Adrenal gland (tissue), 12 donors: ENCODE data around the gene FAM221B. TPM values are rescaled to one million over a fixed set of nuclear protein-coding genes. Genes with fewer than 3 reads are reported as not detected.

ENCODE experiments used
- DNase-seq, 7 donors: peaks; one replicate each; pipeline ENCODE4 v3.0.0-alpha.2; 2019 to 2020
- H3K27ac ChIP-seq, 5 donors: fragments of 200-600 bp; sonication (generic) in 4 of 5; 1 replicate in 3 of 5; 2 replicates in 2 of 5; pipeline versions ENCODE4 v1.5.1 to v1.8.0; 2016 to 2020; ENCODE audit warnings: mild to moderate bottlenecking in 1 of 5
- H3K27me3 ChIP-seq: fragments of 200-600 bp; 2 replicates; pipeline ENCODE4 v1.8.0; 2021
- H3K36me3 ChIP-seq, 2 donors: fragments of 200-600 bp; replicated peaks in 1 of 2; 1 replicate in 1 of 2; 2 replicates in 1 of 2; pipeline versions ENCODE4 v1.5.1 to v1.8.0; 2018 to 2022
- H3K4me1 ChIP-seq, 2 donors: fragments of 200-600 bp; replicated peaks in 1 of 2; 1 replicate in 1 of 2; 2 replicates in 1 of 2; pipeline versions ENCODE4 v1.5.1 to v1.8.0; 2018 to 2021
- H3K4me3 ChIP-seq, 4 donors: fragments of 200-600 bp; sonication (generic) in 3 of 4; one replicate each; pipeline ENCODE4 v1.5.1; 2016 to 2018
- H3K9me3 ChIP-seq, 3 donors: fragments of 200-600 bp; sonication (generic) in 1 of 3; replicated peaks in 1 of 3; 1 replicate in 2 of 3; 2 replicates in 1 of 3; pipeline versions ENCODE4 v1.5.1 to v1.8.0; 2016 to 2021
- POLR2A ChIP-seq, 2 donors: fragments of 450-650 bp; IDR thresholded peaks; one replicate each; pipeline ENCODE4 v1.6.1; 2017; ENCODE audit warnings: antibody characterized with exemption in 2 of 2, mild to moderate bottlenecking in 2 of 2, moderate library complexity in 1 of 2
- WGBS, 4 donors: extraction: QIAGEN DNeasy Blood & Tissue Kit in 2 of 4; methylation state at CpG; one replicate each; pipeline versions ENCODE4 v1.1.5 to v1.1.7; 2013 to 2017; 5-methylcytosine and 5-hydroxymethylcytosine counted together
- intact Hi-C, 2 donors: fragments of 100-400 bp; cut with DNase I; formaldehyde crosslinking; loops; one replicate each; pipeline versions ENCODE4 v1.14.1 to v1.15.0; 2022 to 2023
- polyA plus RNA-seq, 3 donors: library from polyadenylated mRNA; stranded (reverse); fragments of 200-250 nt in 2 of 3; fragments of 350-450 nt in 1 of 3; fragmentation: Illumina TruSeq in 1 of 3; extraction: RNeasy Lipid Tissue Mini Kit (QIAGEN cat#74804) in 1 of 3; gene quantifications; one replicate each; pipeline ENCODE4 v1.2.3, GENCODE V29; 2013 to 2014
- total RNA-seq, 9 donors: library from RNA; depleted of rRNA in 4 of 9; stranded (reverse); fragments of >200 nt in 4 of 9; fragments of 120-200 nt in 1 of 9; fragmentation: NEBNext Ultra II Directional in 1 of 9; extraction: Animal tissue kit (Norgen Biotek cat#: 25700) in 1 of 9; gene quantifications; one replicate each; pipeline versions ENCODE4 v1.1.0 to v1.2.4, GENCODE V29; 2013 to 2023
- TF ChIP-seq, protein P1 (sequence below), 6 experiments: fragments of 450-650 bp in 4 of 6; fragments of 200-600 bp in 2 of 6; sonication (generic) in 1 of 6; IDR thresholded peaks; 1 replicate in 5 of 6; 2 replicates in 1 of 6; pipeline versions ENCODE4 v1.5.1 to v1.8.0; 2016 to 2021; ENCODE audit warnings: antibody characterized with exemption in 6 of 6, mild to moderate bottlenecking in 2 of 6, moderate library complexity in 1 of 6
- donor health status: healthy with polysubstance abuse.
- donor health status: Bipolar disorder and iron deficiency.
- donor health status: DM: yes; HTN: yes; CAD: no.
- donor health status: DM: no; HTN: no; CAD: no.
- donor health status: DM: no; HTN: no; CAD: no.
- donor health status: DM: yes; HTN: yes; CAD: no.

FAM221B gene
- total and polyA plus RNA-seq, 12 donors, result 0.07 to 0.22 (median 0.16) TPM; not detected in 9

- Histone ChIP-seq H3K9me3 (no peaks in the 10 kb centered on the region), H3K4me3 (no peak overlapping the region), H3K4me1 (peaks cover 5 to 23% of the 10 kb centered on the region in 2 donors), H3K27me3 (no peaks in the 10 kb centered on the region), H3K36me3 (no peaks in the 10 kb centered on the region), H3K27ac (no peak overlapping the region)
- 31 to 32% (median 32%) methylated on average over 4 of the region's 4 CpGs for WGBS, 4 donors
- no peak for TF ChIP-seq POLR2A (IDR thresholded peaks at IDR 0.05)
- TF ChIP-seq, protein P1, sequence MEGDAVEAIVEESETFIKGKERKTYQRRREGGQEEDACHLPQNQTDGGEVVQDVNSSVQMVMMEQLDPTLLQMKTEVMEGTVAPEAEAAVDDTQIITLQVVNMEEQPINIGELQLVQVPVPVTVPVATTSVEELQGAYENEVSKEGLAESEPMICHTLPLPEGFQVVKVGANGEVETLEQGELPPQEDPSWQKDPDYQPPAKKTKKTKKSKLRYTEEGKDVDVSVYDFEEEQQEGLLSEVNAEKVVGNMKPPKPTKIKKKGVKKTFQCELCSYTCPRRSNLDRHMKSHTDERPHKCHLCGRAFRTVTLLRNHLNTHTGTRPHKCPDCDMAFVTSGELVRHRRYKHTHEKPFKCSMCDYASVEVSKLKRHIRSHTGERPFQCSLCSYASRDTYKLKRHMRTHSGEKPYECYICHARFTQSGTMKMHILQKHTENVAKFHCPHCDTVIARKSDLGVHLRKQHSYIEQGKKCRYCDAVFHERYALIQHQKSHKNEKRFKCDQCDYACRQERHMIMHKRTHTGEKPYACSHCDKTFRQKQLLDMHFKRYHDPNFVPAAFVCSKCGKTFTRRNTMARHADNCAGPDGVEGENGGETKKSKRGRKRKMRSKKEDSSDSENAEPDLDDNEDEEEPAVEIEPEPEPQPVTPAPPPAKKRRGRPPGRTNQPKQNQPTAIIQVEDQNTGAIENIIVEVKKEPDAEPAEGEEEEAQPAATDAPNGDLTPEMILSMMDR (IDR thresholded peaks at IDR 0.05), result no peak
- intact Hi-C loops, result loop anchor here (2.0 to 5.0 kb wide), 4 partner anchors 35 to 93 kb away; partner anchors contain the start of genes FAM221B (in 1 of the 2) and TMEM8B (in 1 of the 2)
- no peak for DNase-seq
Observed at GRCh38 chr9:35790025-35790384, 38.5 kb downstream of the FAM221B start.

DNA sequence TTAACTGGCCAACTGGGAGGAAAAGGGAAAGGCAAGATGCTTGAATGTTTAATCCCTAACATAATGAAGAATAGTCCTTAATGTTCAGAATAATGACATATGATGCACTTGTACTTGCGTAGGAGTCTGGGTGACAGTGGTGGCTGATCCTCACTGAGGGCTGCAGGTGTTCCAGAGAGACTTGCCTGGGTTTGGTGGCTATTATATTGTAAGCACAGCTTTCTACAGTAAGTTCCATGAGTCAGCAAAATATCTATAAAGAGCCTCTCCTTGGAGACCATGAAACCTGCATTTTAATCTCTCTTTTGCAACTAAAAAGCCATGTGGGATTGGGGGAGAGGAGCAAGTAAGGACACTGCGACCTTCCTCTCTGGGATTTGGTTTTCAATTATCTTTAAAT is 39.0 kb downstream of the FAM221B start:
- WGBS, 4 donors, result 88 to 100% (median 93%) methylated on average over 2 of the region's 2 CpGs
- no peaks in the 10 kb centered on the region for H3K9me3 ChIP-seq
- no peak overlapping the region for H3K27ac ChIP-seq
- no peak for TF ChIP-seq POLR2A (IDR thresholded peaks at IDR 0.05)
- TF ChIP-seq, protein P1 (IDR thresholded peaks at IDR 0.05), result no peak
- DNase-seq, result peak in 1 of 7 donors; percentile 28
- intact Hi-C loops, result no loop called here
- H3K4me3 ChIP-seq, result no peak overlapping the region
- H3K27me3 ChIP-seq, result no peaks in the 10 kb centered on the region
- H3K36me3 ChIP-seq, result no peaks in the 10 kb centered on the region
- H3K4me1 ChIP-seq, result peaks cover 5 to 23% of the 10 kb centered on the region in 2 donors

DNA sequence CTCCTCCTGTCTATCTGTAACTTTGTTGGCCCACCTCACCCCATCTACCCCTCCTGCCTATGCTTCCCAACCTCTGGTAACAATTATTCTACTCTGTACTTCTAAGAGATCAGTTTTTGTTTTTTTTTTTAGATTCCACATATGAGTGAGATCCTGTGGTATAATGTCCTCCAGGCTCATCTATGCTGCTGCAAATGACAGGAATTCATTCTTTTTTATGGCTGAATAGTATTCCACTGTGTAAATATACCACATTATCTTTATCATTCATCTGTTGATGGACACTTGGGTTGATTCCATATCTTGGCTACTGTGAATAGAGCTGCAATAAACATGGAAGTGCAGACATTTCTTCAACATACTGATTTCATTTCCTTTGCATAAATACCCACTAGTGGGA is 45.1 kb downstream of the FAM221B start:
- intact Hi-C loops, result no loop called here
- DNase-seq, result no peak
- no peak overlapping the region for H3K27ac ChIP-seq
- no peaks in the 10 kb centered on the region for H3K36me3 ChIP-seq
- no peak overlapping the region for H3K4me3 ChIP-seq
- H3K9me3 ChIP-seq, result no peaks in the 10 kb centered on the region
- H3K27me3 ChIP-seq, result no peaks in the 10 kb centered on the region
- TF ChIP-seq POLR2A (IDR thresholded peaks at IDR 0.05), result no peak
- TF ChIP-seq, protein P1 (IDR thresholded peaks at IDR 0.05), result no peak
- H3K4me1 ChIP-seq, result no peaks in the 10 kb centered on the region

GRCh38 chr9:35781066-35781465 is 47.5 kb downstream of the FAM221B start:
- TF ChIP-seq, protein P1 (IDR thresholded peaks at IDR 0.05), result no peak
- TF ChIP-seq POLR2A (IDR thresholded peaks at IDR 0.05), result no peak
- no peak overlapping the region for H3K4me3 ChIP-seq
- peaks cover 0 to 3% of the 10 kb centered on the region in 2 donors for H3K4me1 ChIP-seq
- intact Hi-C loops, result no loop called here
- H3K27ac ChIP-seq, result no peak overlapping the region
- no peak for DNase-seq
- WGBS, 4 donors, result 67 to 83% (median 80%) methylated on average over 2 of the region's 2 CpGs; no CpG with 5 or more reads in 1 of the 4 donors
- H3K36me3 ChIP-seq, result no peaks in the 10 kb centered on the region
- H3K9me3 ChIP-seq, result no peaks in the 10 kb centered on the region
- H3K27me3 ChIP-seq, result no peaks in the 10 kb centered on the region
